SK-N-SH (cell line): ENCODE data around the gene ARHGEF1.

Experiments used
- EZH2phosphoT487 ChIP-seq: fragments of 200-600 bp; sonication (generic); IDR thresholded peaks from 2 replicates; pipeline ENCODE4 v1.6.1; 2017; ENCODE audit warnings: low read depth, mixed run types, mild to moderate bottlenecking, antibody characterized with exemption, moderate library complexity, borderline replicate concordance
- SMC3 ChIP-seq: IDR thresholded peaks from 2 replicates; pipeline ENCODE4 v1.6.1; 2012; ENCODE audit warnings: low read depth, low read length, improper control_type of control experiment

- TF ChIP-seq EZH2phosphoT487, result no peak
- TF ChIP-seq SMC3, result no peak
Measured at GRCh38 chr19:41940731-41941409, 57.9 kb downstream of the ARHGEF1 start.
